Endodermal cell (in vitro differentiated cells): ENCODE measurements around the gene MAPK8. TPM values are rescaled to one million over a fixed set of nuclear protein-coding genes. Genes with fewer than 3 reads are reported as not detected.

Experiments
- DNase-seq: peaks from one replicate; pipeline ENCODE4 v3.0.0-alpha.2; 2017
- H3K27ac ChIP-seq: 2 replicates; pipeline ENCODE4 v1.5.1; 2013; ENCODE audit warnings: mild to moderate bottlenecking, low read depth, low read length, moderate library complexity
- H3K27me3 ChIP-seq: 2 replicates; pipeline ENCODE4 v1.6.1; 2013; ENCODE audit warnings: mild to moderate bottlenecking, low read length, moderate library complexity; ENCODE audit not compliant: insufficient read depth, control insufficient read depth, poor library complexity, severe bottlenecking
- H3K36me3 ChIP-seq: 2 replicates; pipeline ENCODE4 v1.7.0; 2013; ENCODE audit warnings: mild to moderate bottlenecking, low read length, moderate library complexity; ENCODE audit not compliant: control insufficient read depth, insufficient read depth
- H3K4me1 ChIP-seq: one replicate; pipeline ENCODE4 v1.7.0; 2013; ENCODE audit warnings: low read length; ENCODE audit not compliant: control insufficient read depth, insufficient read depth
- H3K4me3 ChIP-seq: 2 replicates; pipeline ENCODE4 v1.5.1; 2013; ENCODE audit warnings: mild to moderate bottlenecking, low read length, moderate library complexity
- H3K9ac ChIP-seq: 2 replicates; pipeline ENCODE4 v1.6.1; 2013; ENCODE audit warnings: mild to moderate bottlenecking, low read length, moderate library complexity; ENCODE audit not compliant: poor library complexity, severe bottlenecking; ENCODE audit errors: extremely low read depth
- H3K9me3 ChIP-seq: 2 replicates; pipeline ENCODE4 v1.6.1; 2013; ENCODE audit warnings: mild to moderate bottlenecking, low read length, moderate library complexity; ENCODE audit not compliant: control insufficient read depth
- H3K27ac Mint-ChIP-seq: 2 replicates; pipeline ENCODE4 v1.8.0; 2020; ENCODE audit warnings: mixed read lengths
- H3K27me3 Mint-ChIP-seq: 2 replicates; pipeline ENCODE4 v1.8.0; 2021; ENCODE audit warnings: mild to moderate bottlenecking, mixed read lengths; ENCODE audit not compliant: insufficient read depth
- H3K36me3 Mint-ChIP-seq: 2 replicates; pipeline ENCODE4 v1.8.0; 2020; ENCODE audit warnings: low read depth, mixed read lengths
- H3K4me1 Mint-ChIP-seq: 2 replicates; pipeline ENCODE4 v1.8.0; 2020; ENCODE audit warnings: mixed read lengths
- H3K4me3 Mint-ChIP-seq: 2 replicates; pipeline ENCODE4 v1.8.0; 2020; ENCODE audit warnings: mild to moderate bottlenecking, moderate library complexity, mixed read lengths
- H3K9me3 Mint-ChIP-seq: 2 replicates; pipeline ENCODE4 v1.8.0; 2020; ENCODE audit warnings: mild to moderate bottlenecking, mixed read lengths
- CTCF ChIP-seq: fragments of 200-600 bp; sonication (generic); conservative IDR thresholded peaks from 2 replicates; pipeline ENCODE4 v1.5.0; 2021; ENCODE audit warnings: antibody characterized with exemption, mild to moderate bottlenecking
- WGBS, 2 experiments: methylation state at CpG; one replicate each; pipeline versions ENCODE4 v1.1.5 to v1.1.7; 2013; ENCODE audit warnings: missing lambda C conversion rate in 2 of 2, mixed read lengths in 1 of 2; ENCODE audit not compliant: insufficient coverage in 1 of 2, insufficient read length in 1 of 2; 5-methylcytosine and 5-hydroxymethylcytosine counted together
- total RNA-seq, 2 donors: library from RNA; stranded (reverse); fragmentation: NEBNext Ultra II Directional in 1 of 2; extraction: Animal tissue kit (Norgen Biotek cat#: 25700) in 1 of 2; gene quantifications; 2 replicates in 1 of 2; 3 replicates in 1 of 2; pipeline ENCODE4 v1.2.1, GENCODE V29; 2021

The MAPK8 gene
- total RNA-seq, 2 donors from 2014 or later, result 84.2 to 146 TPM

- Mint-ChIP-seq H3K27me3 (no peaks in the 10 kb centered on the region), H3K9me3 (peaks cover 24% of the 10 kb centered on the region)
- WGBS, 2 experiments, result 100% methylated on average over 1 to 2 of the region's 2 CpGs
Measured at GRCh38 chr10:48335788-48336187, 29.3 kb downstream of the MAPK8 start.

DNA sequence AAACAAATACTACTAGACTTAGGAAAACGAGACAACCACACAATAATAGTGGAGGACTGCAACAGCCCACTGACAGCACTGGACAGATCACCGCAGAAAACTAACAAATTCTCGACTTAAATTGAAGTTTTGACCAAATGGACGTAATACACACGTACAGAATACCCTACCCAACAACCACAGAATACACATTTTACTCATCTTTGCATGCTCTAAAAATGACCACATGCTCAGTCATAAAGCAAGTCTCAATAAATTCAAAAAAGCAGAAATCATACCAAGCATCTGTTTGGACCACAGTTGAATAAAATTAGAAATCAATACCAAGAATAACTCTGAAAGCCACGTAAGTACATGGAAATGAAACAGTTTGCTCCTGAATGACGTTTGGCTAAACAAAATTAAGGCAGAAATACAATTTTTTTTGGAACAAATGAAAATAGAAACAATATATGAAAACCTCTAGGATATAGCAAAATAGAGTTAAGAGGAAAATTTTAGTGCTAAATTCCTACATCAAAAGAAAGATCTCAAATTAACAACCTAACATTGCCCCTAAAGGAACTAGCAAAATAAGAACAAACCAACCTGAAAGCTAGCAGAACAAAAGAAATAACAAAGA is 30.6 kb downstream of the MAPK8 start:
- Mint-ChIP-seq H3K4me1 (peaks cover 3% of the 10 kb centered on the region), H3K36me3 (peaks cover 28% of the 10 kb centered on the region), H3K27me3 (no peaks in the 10 kb centered on the region), H3K9me3 (peaks cover 11% of the 10 kb centered on the region), H3K4me3 (no peak overlapping the region), H3K27ac (no peak overlapping the region)
- Histone ChIP-seq H3K9me3 (peaks cover 11% of the 10 kb centered on the region), H3K27ac (no peak overlapping the region), H3K9ac (no peak overlapping the region), H3K27me3 (no peaks in the 10 kb centered on the region), H3K36me3 (peaks cover 17% of the 10 kb centered on the region), H3K4me3 (no peak overlapping the region), H3K4me1 (no peaks in the 10 kb centered on the region)
- WGBS, 2 experiments, result 79 to 84% methylated on average over 3 to 7 of the region's 7 CpGs
- DNase-seq, result no peak
- no peak for TF ChIP-seq CTCF

More at GRCh38 chr10:48335788-48336187, 29.3 kb downstream of the MAPK8 start:
- H3K9me3 ChIP-seq, result peaks cover 24% of the 10 kb centered on the region
- Mint-ChIP-seq H3K36me3 (peaks cover 38% of the 10 kb centered on the region), H3K27ac (no peak overlapping the region), H3K4me3 (no peak overlapping the region), H3K4me1 (no peaks in the 10 kb centered on the region)
- H3K4me1 ChIP-seq, result no peaks in the 10 kb centered on the region
- H3K4me3 ChIP-seq, result no peak overlapping the region
- H3K27ac ChIP-seq, result no peak overlapping the region
- H3K36me3 ChIP-seq, result peaks cover 30% of the 10 kb centered on the region
- DNase-seq, result no peak
- H3K27me3 ChIP-seq, result no peaks in the 10 kb centered on the region
- no peak for TF ChIP-seq CTCF
- H3K9ac ChIP-seq, result no peak overlapping the region

DNA sequence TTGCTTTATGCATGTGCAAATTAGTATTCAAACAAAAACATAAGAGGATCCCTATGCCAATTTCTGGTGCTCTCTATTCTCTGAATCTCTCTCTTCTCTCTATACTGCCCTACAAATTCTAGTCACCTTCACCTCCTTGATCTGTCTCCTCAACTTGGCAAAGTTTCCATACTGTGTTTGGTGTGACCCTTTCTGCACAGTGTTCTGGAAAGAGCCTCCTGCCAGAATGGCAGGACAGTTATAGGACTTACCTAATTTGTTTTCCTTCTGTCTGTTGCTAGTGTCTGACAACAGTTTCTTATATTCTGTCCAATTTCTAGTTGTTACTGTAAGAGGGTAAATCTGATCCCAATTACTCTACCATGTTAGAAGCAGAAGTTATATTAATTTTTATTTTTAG is 34.3 kb downstream of the MAPK8 start:
- H3K27ac Mint-ChIP-seq, result no peak overlapping the region
- peaks cover 7% of the 10 kb centered on the region for H3K36me3 Mint-ChIP-seq
- H3K9me3 Mint-ChIP-seq, result no peaks in the 10 kb centered on the region
- H3K9me3 ChIP-seq, result no peaks in the 10 kb centered on the region
- no peak for TF ChIP-seq CTCF
- no peak for DNase-seq
- H3K4me1 ChIP-seq, result no peaks in the 10 kb centered on the region
- H3K4me1 Mint-ChIP-seq, result peaks cover 26% of the 10 kb centered on the region
- no peaks in the 10 kb centered on the region for H3K27me3 ChIP-seq
- no peak overlapping the region for H3K9ac ChIP-seq
- no peaks in the 10 kb centered on the region for H3K27me3 Mint-ChIP-seq
- H3K27ac ChIP-seq, result no peak overlapping the region
- H3K36me3 ChIP-seq, result peaks cover 5% of the 10 kb centered on the region
- H3K4me3 Mint-ChIP-seq, result no peak overlapping the region
- no peak overlapping the region for H3K4me3 ChIP-seq
